Ovary (tissue), 9 donors: ENCODE measurements around the gene PELO. TPM values are rescaled to one million over a fixed set of nuclear protein-coding genes. Genes with fewer than 3 reads are reported as not detected.
"Not testable (repeated sequence)": the region's sequence is repeated elsewhere in the genome, so short reads cannot be mapped to it uniquely, and the experiment has no call there.

Experiments
- DNase-seq, 5 donors: peaks; one replicate each; pipeline ENCODE4 v3.0.0-alpha.2; 2019 to 2020
- H3K27ac ChIP-seq, 2 donors: fragments of 200-600 bp; one replicate each; pipeline versions ENCODE4 v1.5.1 to v1.8.0; 2019 to 2022
- H3K27me3 ChIP-seq: fragments of 200-600 bp; one replicate; pipeline ENCODE4 v1.8.0; 2022
- H3K36me3 ChIP-seq: fragments of 200-600 bp; sonication (generic); one replicate; pipeline ENCODE4 v1.5.1; 2019
- H3K4me1 ChIP-seq: one replicate; pipeline ENCODE4 v1.8.1; 2013; ENCODE audit warnings: mild to moderate bottlenecking, moderate library complexity; ENCODE audit not compliant: insufficient read depth
- H3K4me3 ChIP-seq: fragments of 200-600 bp; sonication (generic); one replicate; pipeline ENCODE4 v1.5.1; 2017
- H3K9me3 ChIP-seq, 2 donors: fragments of 200-600 bp in 1 of 2; sonication (generic) in 1 of 2; one replicate each; pipeline versions ENCODE4 v1.5.1 to v1.8.1; 2013 to 2019; ENCODE audit warnings: mild to moderate bottlenecking in 1 of 2, moderate library complexity in 1 of 2
- EP300 ChIP-seq: sonication (generic); formaldehyde crosslinking; IDR thresholded peaks from one replicate; pipeline ENCODE4 v1.6.1; 2017; ENCODE audit warnings: antibody characterized with exemption
- POLR2A ChIP-seq: fragments of 450-650 bp; IDR thresholded peaks from one replicate; pipeline ENCODE4 v1.6.1; 2017; ENCODE audit warnings: antibody characterized with exemption, mild to moderate bottlenecking, moderate library complexity
- WGBS, 3 donors: extraction: QIAGEN DNeasy Blood & Tissue Kit in 1 of 3; methylation state at CpG; one replicate each; pipeline versions ENCODE4 v1.1.5 to v1.1.7; 2013 to 2017; 5-methylcytosine and 5-hydroxymethylcytosine counted together
- intact Hi-C, 4 donors: fragments of 100-400 bp; cut with DNase I; formaldehyde crosslinking; loops; one replicate each; pipeline versions ENCODE4 v1.11.0 to v1.15.1; 2022 to 2023
- polyA plus RNA-seq, 2 donors: library from polyadenylated mRNA; stranded (reverse); fragments of 200-250 nt in 1 of 2; fragments of 350-450 nt in 1 of 2; fragmentation: Illumina TruSeq in 1 of 2; extraction: RNeasy Lipid Tissue Mini Kit (QIAGEN cat#74804) in 1 of 2; gene quantifications; one replicate each; pipeline ENCODE4 v1.2.3, GENCODE V29; 2013 to 2014
- total RNA-seq, 7 donors: library from RNA; depleted of rRNA in 2 of 7; stranded (reverse); fragments of >200 nt in 2 of 7; fragmentation: NEBNext Ultra II Directional in 3 of 7; extraction: Animal tissue kit (Norgen Biotek cat#: 25700) in 3 of 7; gene quantifications; one replicate each; pipeline versions ENCODE4 v1.1.0 to v1.2.4, GENCODE V29; 2016 to 2023
- TF ChIP-seq, protein P1 (sequence below), 3 donors: fragments of 450-650 bp in 2 of 3; fragments of 200-600 bp in 1 of 3; IDR thresholded peaks; one replicate each; pipeline versions ENCODE4 v1.5.1 to v1.8.0; 2016 to 2022; ENCODE audit warnings: antibody characterized with exemption in 3 of 3, mild to moderate bottlenecking in 1 of 3
- donor health status: DM: no; HTN: no; CAD: no; lungs with moderate emphysema.
- donor health status: DM: no; HTN: no; CAD: no.
- donor health status: Bipolar disorder and iron deficiency.
- donor health status: DM: yes; HTN: yes; CAD: no.
- donor health status: DM: no; HTN: no; CAD: no.
- donor health status: DM: yes; HTN: yes; CAD: no.

The PELO gene
- total and polyA plus RNA-seq, 9 donors = 6.3 to 19.0 (median 11.8) TPM

DNA sequence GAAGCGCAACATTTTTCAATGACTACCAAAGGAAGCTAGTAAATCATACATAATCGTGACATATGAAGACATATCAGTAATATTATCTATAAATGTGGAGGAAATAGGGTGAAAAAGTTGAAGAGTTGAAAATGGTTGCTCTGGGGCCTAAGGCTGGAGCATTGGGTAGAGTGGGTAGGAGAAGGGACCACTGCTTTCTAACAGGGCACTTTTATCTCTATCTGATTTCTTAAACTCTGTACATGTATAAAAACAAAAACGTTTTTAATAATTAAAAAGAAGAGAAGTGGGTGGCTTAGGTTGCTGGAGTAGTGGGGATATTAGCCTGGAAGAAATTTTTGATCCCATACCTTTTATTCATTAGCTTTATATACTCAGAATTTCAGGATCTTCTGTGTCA is 44.2 kb upstream of the PELO start:
- Histone ChIP-seq H3K27me3 (no peaks in the 10 kb centered on the region), H3K4me1 (no peaks in the 10 kb centered on the region), H3K27ac (no peak overlapping the region), H3K36me3 (no peaks in the 10 kb centered on the region), H3K4me3 (no peak overlapping the region), H3K9me3 (no peaks in the 10 kb centered on the region)
- WGBS, 3 donors = 63 to 67% (median 63%) methylated on average over 3 of the region's 3 CpGs
- intact Hi-C loops = no loop called here
- TF ChIP-seq EP300 (no peak), POLR2A (no peak)
- TF ChIP-seq, protein P1, sequence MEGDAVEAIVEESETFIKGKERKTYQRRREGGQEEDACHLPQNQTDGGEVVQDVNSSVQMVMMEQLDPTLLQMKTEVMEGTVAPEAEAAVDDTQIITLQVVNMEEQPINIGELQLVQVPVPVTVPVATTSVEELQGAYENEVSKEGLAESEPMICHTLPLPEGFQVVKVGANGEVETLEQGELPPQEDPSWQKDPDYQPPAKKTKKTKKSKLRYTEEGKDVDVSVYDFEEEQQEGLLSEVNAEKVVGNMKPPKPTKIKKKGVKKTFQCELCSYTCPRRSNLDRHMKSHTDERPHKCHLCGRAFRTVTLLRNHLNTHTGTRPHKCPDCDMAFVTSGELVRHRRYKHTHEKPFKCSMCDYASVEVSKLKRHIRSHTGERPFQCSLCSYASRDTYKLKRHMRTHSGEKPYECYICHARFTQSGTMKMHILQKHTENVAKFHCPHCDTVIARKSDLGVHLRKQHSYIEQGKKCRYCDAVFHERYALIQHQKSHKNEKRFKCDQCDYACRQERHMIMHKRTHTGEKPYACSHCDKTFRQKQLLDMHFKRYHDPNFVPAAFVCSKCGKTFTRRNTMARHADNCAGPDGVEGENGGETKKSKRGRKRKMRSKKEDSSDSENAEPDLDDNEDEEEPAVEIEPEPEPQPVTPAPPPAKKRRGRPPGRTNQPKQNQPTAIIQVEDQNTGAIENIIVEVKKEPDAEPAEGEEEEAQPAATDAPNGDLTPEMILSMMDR (IDR thresholded peaks at IDR 0.05) = no peak
- DNase-seq = no peak

DNA sequence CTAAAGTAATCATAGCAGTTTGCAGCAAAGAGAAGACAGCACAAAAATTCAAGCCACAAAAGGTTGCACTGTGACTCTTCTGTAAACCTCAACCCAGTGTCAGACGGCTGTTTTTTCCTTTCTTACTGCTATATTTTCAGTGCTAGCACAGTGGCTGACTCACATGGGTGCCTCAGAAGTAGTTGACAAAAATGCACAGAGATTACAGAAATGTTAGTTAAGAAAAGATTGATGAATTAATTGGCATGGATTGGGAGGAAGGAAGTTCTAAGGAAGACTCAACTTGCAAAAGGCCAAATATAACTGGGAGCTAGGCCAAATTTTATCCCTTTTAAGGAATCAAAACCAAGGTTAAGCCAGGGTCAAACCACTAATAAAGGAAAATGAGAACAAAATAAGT is 43.7 kb upstream of the PELO start:
- no peaks in the 10 kb centered on the region for H3K36me3 ChIP-seq
- DNase-seq = no peak
- no peaks in the 10 kb centered on the region for H3K27me3 ChIP-seq
- H3K4me1 ChIP-seq = no peaks in the 10 kb centered on the region
- 12 to 25% (median 19%) methylated on average over 1 of the region's 1 CpG for WGBS, 3 donors
- H3K9me3 ChIP-seq = no peaks in the 10 kb centered on the region
- TF ChIP-seq EP300 (no peak), POLR2A (no peak)
- TF ChIP-seq, protein P1 (IDR thresholded peaks at IDR 0.05) = no peak
- H3K4me3 ChIP-seq = no peak overlapping the region
- no peak overlapping the region for H3K27ac ChIP-seq
- intact Hi-C loops = no loop called here

DNA sequence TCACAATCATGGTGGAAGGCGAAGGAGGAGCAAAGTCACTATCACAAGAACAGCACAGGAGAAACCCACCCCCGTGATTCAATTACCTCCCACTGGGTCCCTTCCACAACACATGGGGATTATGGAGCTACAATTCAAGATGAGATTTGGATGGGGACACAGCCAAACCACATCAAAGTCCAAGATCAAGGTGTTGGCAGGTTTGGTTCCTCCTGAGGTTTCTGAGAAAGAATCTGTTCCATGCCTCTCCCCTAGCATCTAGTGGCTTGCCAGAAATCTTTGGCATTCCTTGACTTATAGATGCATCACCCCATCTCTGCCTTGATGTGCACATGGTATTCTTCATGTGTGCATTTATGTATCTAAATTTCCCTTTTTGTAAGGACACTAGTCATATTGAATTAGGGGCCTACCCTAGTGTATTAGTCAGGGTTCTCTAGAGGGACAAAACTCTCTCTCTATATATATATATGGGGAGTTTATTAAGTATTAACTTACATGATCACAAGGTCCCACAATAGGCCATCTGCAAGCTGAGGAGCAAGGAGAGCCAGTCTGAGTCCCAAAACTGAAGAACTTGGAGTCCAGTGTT is 42.8 kb upstream of the PELO start:
- H3K4me1 ChIP-seq, H3K4me3 ChIP-seq, intact Hi-C loops, H3K27me3 ChIP-seq, H3K9me3 ChIP-seq, DNase-seq, H3K27ac ChIP-seq, H3K36me3 ChIP-seq: not testable (repeated sequence)
- 78 to 88% (median 84%) methylated on average over 2 of the region's 2 CpGs for WGBS, 3 donors

DNA sequence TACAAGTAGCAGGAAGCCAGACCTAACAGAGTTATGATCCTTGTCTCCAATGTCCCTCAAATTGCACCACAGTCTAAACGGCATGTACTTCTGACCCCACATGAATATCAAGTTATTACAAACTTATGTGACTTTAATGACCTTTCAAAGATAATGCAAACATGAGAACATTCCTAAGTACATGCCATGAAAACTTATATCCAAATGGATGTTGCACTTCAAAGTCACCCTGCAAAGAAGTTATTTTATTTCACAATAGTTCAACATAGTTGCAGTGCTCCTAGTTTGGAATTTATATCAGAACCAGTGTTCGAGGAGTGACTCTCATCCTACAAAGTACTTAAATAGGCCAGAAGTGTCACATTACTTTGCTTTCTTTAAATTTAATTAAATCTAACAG is 41.2 kb upstream of the PELO start:
- no peak overlapping the region for H3K4me3 ChIP-seq
- intact Hi-C loops = no loop called here
- no peak for DNase-seq
- TF ChIP-seq, protein P1 (IDR thresholded peaks at IDR 0.05) = no peak
- TF ChIP-seq EP300 = no peak
- 56 to 66% (median 57%) methylated on average over 2 of the region's 2 CpGs for WGBS, 3 donors
- no peaks in the 10 kb centered on the region for H3K9me3 ChIP-seq
- no peaks in the 10 kb centered on the region for H3K4me1 ChIP-seq
- no peak overlapping the region for H3K27ac ChIP-seq
- no peaks in the 10 kb centered on the region for H3K27me3 ChIP-seq
- H3K36me3 ChIP-seq = no peaks in the 10 kb centered on the region

DNA sequence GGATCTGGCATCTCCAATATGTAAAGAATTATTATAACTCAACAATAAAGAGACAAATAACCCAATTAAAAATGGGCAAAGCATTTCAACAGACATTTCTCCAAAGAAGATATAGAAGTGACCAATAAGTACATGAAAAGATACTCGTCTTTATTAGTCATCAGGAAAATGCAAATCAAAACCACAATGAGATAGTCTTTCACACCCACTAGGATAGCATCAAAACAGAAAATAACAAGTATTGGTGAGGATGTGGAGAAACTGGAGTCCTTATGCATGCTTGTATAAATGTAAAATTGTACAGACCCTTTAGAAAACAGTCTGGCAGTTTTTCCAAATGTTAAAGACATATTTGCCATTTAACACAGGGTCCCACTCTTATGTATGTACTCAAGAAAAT is 39.1 kb upstream of the PELO start:
- H3K36me3 ChIP-seq = no peaks in the 10 kb centered on the region
- intact Hi-C loops = no loop called here
- 28 to 61% (median 38%) methylated on average over 1 of the region's 1 CpG for WGBS, 3 donors
- no peak for DNase-seq
- no peaks in the 10 kb centered on the region for H3K4me1 ChIP-seq
- no peak for TF ChIP-seq EP300
- TF ChIP-seq, protein P1 (IDR thresholded peaks at IDR 0.05) = no peak
- no peak for TF ChIP-seq POLR2A
- no peaks in the 10 kb centered on the region for H3K9me3 ChIP-seq
- no peak overlapping the region for H3K27ac ChIP-seq
- no peak overlapping the region for H3K4me3 ChIP-seq
- H3K27me3 ChIP-seq = no peaks in the 10 kb centered on the region
